IPS-18a (cell line): Measurements from ENCODE around the gene CAB39.

Experiments
- H3K27ac ChIP-seq: one replicate; pipeline ENCODE4 v1.5.1; 2013; ENCODE audit warnings: low read length
- H3K27me3 ChIP-seq: one replicate; pipeline ENCODE4 v1.6.1; 2013; ENCODE audit warnings: mild to moderate bottlenecking, low read length; ENCODE audit not compliant: control insufficient read depth, insufficient read depth
- H3K36me3 ChIP-seq: one replicate; pipeline ENCODE4 v1.6.1; 2013; ENCODE audit warnings: low read depth, low read length; ENCODE audit not compliant: control insufficient read depth
- H3K4me1 ChIP-seq: one replicate; pipeline ENCODE4 v1.6.1; 2013; ENCODE audit warnings: low read depth, low read length; ENCODE audit not compliant: control insufficient read depth
- H3K4me3 ChIP-seq: one replicate; pipeline ENCODE4 v1.5.1; 2013; ENCODE audit warnings: low read length
- H3K9ac ChIP-seq: one replicate; pipeline ENCODE4 v1.6.1; 2013; ENCODE audit warnings: mild to moderate bottlenecking, low read length, moderate library complexity
- H3K9me3 ChIP-seq: one replicate; pipeline ENCODE4 v1.6.1; 2013; ENCODE audit warnings: low read depth, low read length; ENCODE audit not compliant: control insufficient read depth

The CAB39 gene

DNA sequence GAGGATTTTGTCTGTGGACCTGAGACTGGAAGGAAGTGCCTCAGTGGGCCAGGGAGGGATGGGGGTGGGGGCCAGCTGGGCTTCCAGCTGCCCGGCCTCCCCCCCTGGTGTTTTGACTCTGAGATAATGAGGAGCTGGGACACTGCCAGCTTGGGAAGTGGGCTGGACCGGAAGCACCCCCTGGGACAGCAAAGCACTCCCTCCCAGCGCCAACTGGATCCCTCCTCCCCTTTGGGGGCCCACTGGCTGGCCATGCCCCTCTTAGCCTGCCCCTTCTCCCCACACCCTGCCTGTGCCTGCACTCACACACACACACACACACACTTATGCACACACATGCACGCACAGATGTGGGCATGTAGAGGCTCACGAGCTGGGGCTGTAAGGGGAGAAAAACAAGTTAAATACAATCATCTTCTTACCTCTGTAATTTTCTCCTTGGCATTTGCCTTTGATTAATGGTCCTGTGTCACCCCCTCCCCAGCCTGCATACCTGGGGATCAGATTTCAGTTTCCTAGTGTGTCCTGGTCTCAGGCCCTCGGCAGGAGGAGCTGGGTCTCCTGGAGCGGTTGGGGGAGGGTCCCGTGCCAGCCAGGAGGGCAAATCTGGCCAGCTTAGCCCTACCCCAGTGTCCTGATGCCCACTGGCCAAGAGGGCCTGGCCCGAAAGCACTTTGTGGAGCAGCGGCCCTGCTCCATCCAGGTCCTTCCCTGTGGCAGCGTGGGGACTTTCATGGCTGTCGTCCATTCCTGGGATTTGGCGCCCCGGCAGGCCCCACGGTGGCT is 155.7 kb downstream of the CAB39 start:
- H3K4me1 ChIP-seq, result peaks cover 55% of the 10 kb centered on the region
- H3K36me3 ChIP-seq, result no peaks in the 10 kb centered on the region
- peak overlapping the region; percentile 46 for H3K4me3 ChIP-seq
- peak overlapping the region; percentile 67 for H3K27ac ChIP-seq
- H3K9me3 ChIP-seq, result no peaks in the 10 kb centered on the region
- H3K9ac ChIP-seq, result peak overlapping the region; percentile 34
- peaks cover 5% of the 10 kb centered on the region for H3K27me3 ChIP-seq

DNA sequence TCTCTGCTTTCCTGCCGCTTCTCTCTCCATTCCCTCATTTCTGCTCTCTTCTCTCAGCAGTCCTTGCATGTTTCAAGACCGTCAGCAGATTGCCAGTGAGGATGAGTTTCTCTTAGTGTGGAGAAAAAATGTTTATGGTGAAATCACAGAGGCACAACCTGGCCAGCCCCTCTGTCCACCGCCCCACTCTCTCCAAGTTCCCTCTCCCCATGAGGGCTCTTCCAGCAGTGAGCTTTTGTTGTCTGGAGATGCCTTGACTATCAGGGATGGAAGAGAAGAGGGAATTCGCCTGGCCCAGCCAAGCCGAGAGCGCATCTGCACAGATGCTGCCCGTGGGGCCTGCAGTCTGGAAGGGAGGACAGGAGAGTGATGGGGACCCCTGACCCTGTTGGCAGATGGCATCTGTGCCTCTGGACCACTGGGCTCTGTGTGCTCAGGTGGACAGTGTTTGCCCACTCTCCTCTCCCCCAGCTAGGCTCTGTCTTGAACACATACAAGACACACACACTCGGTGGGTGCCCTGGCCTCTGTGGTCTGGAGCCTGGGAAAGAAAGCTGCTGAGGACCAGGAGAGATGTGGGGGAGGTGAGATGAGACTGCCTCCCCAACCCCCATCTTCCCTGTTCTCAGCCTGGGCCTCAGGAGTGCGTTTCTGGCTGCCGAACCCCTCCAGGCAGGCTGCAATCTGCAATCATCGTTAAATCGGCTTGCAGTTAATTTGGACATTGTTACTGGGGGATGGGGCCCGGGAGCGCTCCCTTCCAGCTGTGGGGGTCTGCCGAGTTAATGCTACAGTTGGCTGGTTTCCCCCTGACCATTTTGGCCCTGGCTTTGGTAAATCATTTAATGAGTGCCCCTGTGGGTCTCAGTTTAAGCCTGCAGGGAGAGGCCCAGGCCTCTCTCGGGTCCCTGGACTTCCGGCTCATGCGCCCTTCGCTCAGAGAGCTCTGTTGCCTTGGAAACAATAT is 156.6 kb downstream of the CAB39 start:
- Histone ChIP-seq H3K9ac (peak overlapping the region; percentile 34), H3K9me3 (no peaks in the 10 kb centered on the region), H3K4me3 (peak overlapping the region; percentile 46), H3K4me1 (peaks cover 46% of the 10 kb centered on the region), H3K27ac (peak overlapping the region; percentile 67), H3K36me3 (peaks cover 5% of the 10 kb centered on the region), H3K27me3 (no peaks in the 10 kb centered on the region)

DNA sequence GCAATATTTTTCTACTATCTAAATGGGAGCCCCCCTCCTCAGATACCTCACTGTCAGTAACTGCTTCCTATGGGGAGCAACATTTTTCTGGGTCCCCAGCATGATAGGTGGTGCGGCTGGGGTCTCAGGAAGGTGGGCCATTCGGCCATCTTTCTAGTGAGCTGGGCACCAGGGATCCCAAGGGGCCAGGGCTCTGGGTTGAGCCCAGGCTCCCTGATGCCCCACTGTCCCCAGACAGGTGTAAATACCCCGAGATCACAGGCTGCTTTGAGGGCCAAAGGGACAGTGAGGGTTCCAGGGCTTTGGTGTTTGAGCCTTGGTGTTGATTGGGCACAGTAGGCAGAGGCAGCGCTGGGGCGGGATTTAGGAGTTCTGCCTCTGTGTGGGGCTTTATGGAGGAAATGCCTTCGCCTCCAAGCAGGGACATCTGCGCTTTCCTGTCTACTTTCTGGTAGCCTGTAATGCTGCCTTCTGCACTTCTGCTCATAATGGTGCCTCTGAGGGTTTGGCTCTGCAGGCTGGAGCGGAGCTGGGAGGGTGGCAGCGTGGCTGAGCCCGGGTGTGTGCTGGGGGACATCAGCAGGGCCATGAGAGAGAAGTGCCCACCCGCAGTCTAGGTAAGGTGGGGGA is 157.4 kb downstream of the CAB39 start:
- Histone ChIP-seq H3K36me3 (peaks cover 5% of the 10 kb centered on the region), H3K27ac (no peak overlapping the region), H3K9me3 (no peaks in the 10 kb centered on the region), H3K4me1 (peaks cover 46% of the 10 kb centered on the region), H3K4me3 (no peak overlapping the region), H3K9ac (no peak overlapping the region), H3K27me3 (no peaks in the 10 kb centered on the region)
